ENCODE data around the gene SLC16A9. TPM values are rescaled to one million over a fixed set of nuclear protein-coding genes. Genes with fewer than 3 reads are reported as not detected.

SLC16A9 gene
- total RNA-seq, 1 donor from 2014 or later, result 1.1 TPM

DNA sequence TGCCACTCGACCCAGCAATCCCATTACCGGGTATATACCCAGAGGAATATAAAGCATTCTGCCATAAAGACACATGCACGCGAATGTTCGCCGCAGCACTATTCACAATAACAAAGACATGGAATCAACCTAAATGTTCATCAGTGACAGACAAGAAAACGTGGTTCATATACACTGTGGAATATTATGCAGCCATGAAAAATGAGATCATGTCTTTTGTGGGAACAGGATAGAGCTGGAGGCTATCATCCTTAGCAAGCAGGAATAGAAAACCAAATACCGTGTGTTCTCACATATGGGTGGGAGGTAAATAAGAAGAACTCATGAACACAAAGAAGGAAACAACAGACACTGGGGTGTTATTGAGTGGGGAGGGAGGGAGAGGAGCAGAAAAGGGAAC, 84.7 kb downstream of the SLC16A9 start:
- intact Hi-C loops (cut with micrococcal nuclease), result loop anchor here (5.0 kb wide), 2 partner anchors 182 to 388 kb away; no protein-coding TSS in a partner anchor
- Histone ChIP-seq H3K27ac (replicated peaks) (no peak overlapping the region), H3K36me3 (no peaks in the 10 kb centered on the region), H3K4me3 (no peak overlapping the region), H3K4me1 (peaks cover 9% of the 10 kb centered on the region), H3K9me3 (replicated peaks) (no peaks in the 10 kb centered on the region), H3K27me3 (ENCODE audit: low read depth) (peaks cover 1% of the 10 kb centered on the region)
- DNase-seq, result no peak
- TF ChIP-seq CTCF (IDR thresholded peaks at IDR 0.05; ENCODE audit: borderline replicate concordance), result no peak

DNA sequence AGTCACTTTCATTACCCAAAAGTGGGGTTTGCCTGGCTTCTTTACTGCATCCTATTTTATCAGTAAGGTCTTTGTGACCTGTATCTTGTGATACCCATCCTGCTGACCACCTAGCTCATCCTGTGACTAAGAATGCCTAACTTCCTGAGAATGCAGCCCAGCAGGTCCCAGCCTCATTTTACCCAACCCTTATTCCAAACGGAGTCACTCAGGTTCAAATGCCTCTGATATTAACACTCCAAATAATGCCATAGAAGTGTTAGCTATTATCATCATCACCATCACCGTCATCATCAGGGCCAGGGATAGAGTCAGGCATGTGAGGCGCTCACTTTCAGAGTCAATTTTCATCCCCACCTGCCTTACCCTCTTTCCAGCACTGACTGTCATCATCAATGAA, 85.5 kb downstream of the SLC16A9 start:
- no peaks in the 10 kb centered on the region for H3K9me3 ChIP-seq (replicated peaks)
- DNase-seq, result no peak
- TF ChIP-seq CTCF (IDR thresholded peaks at IDR 0.05; ENCODE audit: borderline replicate concordance), result no peak
- no peaks in the 10 kb centered on the region for H3K27me3 ChIP-seq (ENCODE audit: low read depth)
- H3K4me1 ChIP-seq, result peaks cover 9% of the 10 kb centered on the region
- no peak overlapping the region for H3K4me3 ChIP-seq
- intact Hi-C loops (cut with micrococcal nuclease), result loop anchor here (5.0 kb wide), 1 partner anchor 387 kb away; no protein-coding TSS in a partner anchor
- H3K27ac ChIP-seq (replicated peaks), result peak overlapping the region; percentile 75
- H3K36me3 ChIP-seq, result no peaks in the 10 kb centered on the region

- DNase-seq, result peak; percentile 26
- H3K27ac ChIP-seq (replicated peaks), result peak overlapping the region; percentile 75
- no peak for TF ChIP-seq CTCF (IDR thresholded peaks at IDR 0.05; ENCODE audit: borderline replicate concordance)
These were observed 86.2 kb downstream of the SLC16A9 start for GRCh38 chr10:59623133-59624121.

GRCh38 chr10:59622320-59623132, 87.1 kb downstream of the SLC16A9 start:
- Histone ChIP-seq H3K9me3 (replicated peaks) (no peaks in the 10 kb centered on the region), H3K4me1 (peaks cover 9% of the 10 kb centered on the region), H3K27ac (replicated peaks) (peak overlapping the region; percentile 75), H3K4me3 (no peak overlapping the region), H3K27me3 (ENCODE audit: low read depth) (no peaks in the 10 kb centered on the region), H3K36me3 (no peaks in the 10 kb centered on the region)
- peak; percentile 68 for TF ChIP-seq CTCF (IDR thresholded peaks at IDR 0.05; ENCODE audit: borderline replicate concordance)
- DNase-seq, result no peak
- intact Hi-C loops (cut with micrococcal nuclease), result loop anchor here (5.0 kb wide), 1 partner anchor 385 kb away; no protein-coding TSS in a partner anchor

More at GRCh38 chr10:59623133-59624121, 86.2 kb downstream of the SLC16A9 start:
- Histone ChIP-seq H3K9me3 (replicated peaks) (no peaks in the 10 kb centered on the region), H3K27me3 (ENCODE audit: low read depth) (no peaks in the 10 kb centered on the region), H3K36me3 (no peaks in the 10 kb centered on the region), H3K4me3 (no peak overlapping the region), H3K4me1 (peaks cover 9% of the 10 kb centered on the region)
- intact Hi-C loops (cut with micrococcal nuclease), result loop anchor here (5.0 kb wide), 1 partner anchor 386 kb away; no protein-coding TSS in a partner anchor

DNA sequence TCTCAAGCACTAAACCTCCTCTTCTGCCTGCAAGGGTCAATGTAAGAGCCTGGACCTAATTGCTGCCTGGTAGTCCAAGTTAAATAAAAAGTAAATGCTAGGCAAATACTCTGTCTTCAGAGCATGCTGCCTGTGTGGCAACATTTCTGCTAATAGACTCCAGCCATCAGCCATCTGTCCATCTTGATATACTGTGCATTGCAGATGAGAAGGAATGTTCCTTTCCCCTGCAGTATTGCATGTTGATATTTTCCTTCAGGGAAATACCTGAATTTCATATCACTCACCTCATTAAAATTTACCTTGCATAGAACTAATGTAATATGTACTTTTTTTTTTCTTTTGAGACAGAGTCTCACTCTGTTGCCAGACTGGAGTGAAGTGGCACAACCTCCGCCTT, 87.9 kb downstream of the SLC16A9 start:
- H3K4me1 ChIP-seq, result peaks cover 9% of the 10 kb centered on the region
- H3K27me3 ChIP-seq (ENCODE audit: low read depth), result no peaks in the 10 kb centered on the region
- H3K36me3 ChIP-seq, result no peaks in the 10 kb centered on the region
- TF ChIP-seq CTCF (IDR thresholded peaks at IDR 0.05; ENCODE audit: borderline replicate concordance), result no peak
- no peaks in the 10 kb centered on the region for H3K9me3 ChIP-seq (replicated peaks)
- H3K4me3 ChIP-seq, result no peak overlapping the region
- DNase-seq, result no peak
- no peak overlapping the region for H3K27ac ChIP-seq (replicated peaks)
- intact Hi-C loops (cut with micrococcal nuclease), result loop anchor here (5.0 kb wide), 1 partner anchor 384 kb away; no protein-coding TSS in a partner anchor

Measured in left ventricle myocardium inferior (tissue), 1 donor.